Measurements from ENCODE around the gene WFIKKN1. TPM values are rescaled to one million over a fixed set of nuclear protein-coding genes. Genes with fewer than 3 reads are reported as not detected.
A peak's percentile ranks its signal among the peaks of the same experiment; 100 is the strongest.

WFIKKN1 gene
- total RNA-seq, 1 experiment from 2014 or later: 0.11 TPM

- CTCF ChIA-PET: interaction anchor here (0.6 to 1.0 kb wide), 2 partner anchors 9 to 15 kb away, joined by 3 read pairs; no protein-coding TSS in a partner anchor
- no TSS peak for BruUV-seq (replicated peaks)
- no peak overlapping the region for H2AFZ ChIP-seq (ENCODE audit: low read length)
Observed at GRCh38 chr16:586047-586644, 44.6 kb upstream of the WFIKKN1 start.

GRCh38 chr16:586645-587590 is 43.9 kb upstream of the WFIKKN1 start:
- H3K4me3 ChIP-seq (ENCODE audit: low read length): 0 out of 2 replicates have a peak overlapping the region, but pooled peaks have one; percentile 90
- H3K9ac ChIP-seq (ENCODE audit: low read length): no peak overlapping the region
- H3F3A ChIP-seq (ENCODE audit: low read length, unreplicated experiment): no peaks in the 10 kb centered on the region
- no peak for DNase-seq
- H3K4me1 ChIP-seq (ENCODE audit: insufficient read depth, low read length): peaks cover 9% of the 10 kb centered on the region; the same call in 1 of the 2 replicates
- peaks cover 34% of the 10 kb centered on the region for H3K79me2 ChIP-seq (ENCODE audit: low read length)
- H3K4me2 ChIP-seq (ENCODE audit: low read length): peak overlapping the region; percentile 89
- CTCF ChIA-PET: no interaction called here
- no peaks in the 10 kb centered on the region for H3K36me3 ChIP-seq (ENCODE audit: low read depth, low read length)
- POLR2A ChIA-PET (ENCODE audit: unreplicated experiment): no interaction called here
- no peak for ATAC-seq
- TF ChIP-seq EZH2 (IDR thresholded peaks at IDR 0.05; ENCODE audit: low read length, unreplicated experiment) (no peak), CTCF (conservative IDR thresholded peaks at IDR 0.05; ENCODE audit: low read depth, low read length) (no peak)
- no peaks in the 10 kb centered on the region for H3K9me3 ChIP-seq (ENCODE audit: low read length)
- no peaks in the 10 kb centered on the region; the same call in 1 of the 2 replicates for H4K20me1 ChIP-seq (ENCODE audit: low read length)
- intact Hi-C loops (cut with micrococcal nuclease): loop anchor here (5.0 to 10.0 kb wide), 2 partner anchors 50 to 62 kb away; partner anchors contain the start of genes CAPN15 and METTL26
- BruUV-seq (replicated peaks): no TSS peak
- no peaks in the 10 kb centered on the region for H3K27me3 ChIP-seq (ENCODE audit: low read length)
- no peaks in the 10 kb centered on the region for H3K9me2 ChIP-seq (replicated peaks; ENCODE audit: low read length)
- no peak overlapping the region for H3K27ac ChIP-seq (ENCODE audit: low read length)
- H2AFZ ChIP-seq (ENCODE audit: low read length): no peak overlapping the region

More at GRCh38 chr16:586047-586644, 44.6 kb upstream of the WFIKKN1 start:
- ATAC-seq (no peak), DNase-seq (no peak)
- POLR2A ChIA-PET (ENCODE audit: unreplicated experiment): no interaction called here
- no peaks in the 10 kb centered on the region for H3F3A ChIP-seq (ENCODE audit: low read length, unreplicated experiment)
- peaks cover 6% of the 10 kb centered on the region; the same call in 1 of the 2 replicates for H3K4me1 ChIP-seq (ENCODE audit: insufficient read depth, low read length)
- H3K27me3 ChIP-seq (ENCODE audit: low read length): no peaks in the 10 kb centered on the region
- no peak overlapping the region for H3K4me3 ChIP-seq (ENCODE audit: low read length)
- intact Hi-C loops (cut with micrococcal nuclease): loop anchor here (5.0 to 10.0 kb wide), 2 partner anchors 51 to 61 kb away; partner anchors contain the start of genes CAPN15 and METTL26
- no peaks in the 10 kb centered on the region; the same call in 1 of the 2 replicates for H4K20me1 ChIP-seq (ENCODE audit: low read length)
- no peak overlapping the region for H3K27ac ChIP-seq (ENCODE audit: low read length)
- H3K36me3 ChIP-seq (ENCODE audit: low read depth, low read length): no peaks in the 10 kb centered on the region
- no peaks in the 10 kb centered on the region for H3K9me2 ChIP-seq (replicated peaks; ENCODE audit: low read length)
- H3K9me3 ChIP-seq (ENCODE audit: low read length): no peaks in the 10 kb centered on the region
- TF ChIP-seq EZH2 (IDR thresholded peaks at IDR 0.05; ENCODE audit: low read length, unreplicated experiment): no peak
- no peak for TF ChIP-seq EZH2phosphoT487 (IDR thresholded peaks at IDR 0.05; ENCODE audit: borderline replicate concordance, low read length)
- TF ChIP-seq CTCF (conservative IDR thresholded peaks at IDR 0.05; ENCODE audit: low read depth, low read length): no peak
- H3K4me2 ChIP-seq (ENCODE audit: low read length): no peak overlapping the region
- no peak overlapping the region for H3K9ac ChIP-seq (ENCODE audit: low read length)
- peaks cover 27% of the 10 kb centered on the region for H3K79me2 ChIP-seq (ENCODE audit: low read length)
